PC-3 (cell line): ENCODE data around the gene ROBO2.

ENCODE experiments used
- CTCF ChIP-seq: fragments of 300-600 bp; sonication (generic); conservative IDR thresholded peaks from 2 replicates; pipeline ENCODE4 v1.5.1; 2017; ENCODE audit warnings: antibody characterized with exemption, low read depth, mild to moderate bottlenecking, low read length
- EZH2 ChIP-seq: fragments of 300-600 bp; sonication (generic); IDR thresholded peaks from one replicate; pipeline ENCODE4 v1.6.1; 2017; ENCODE audit warnings: antibody characterized with exemption, mild to moderate bottlenecking, low read length; ENCODE audit not compliant: unreplicated experiment

GRCh38 chr3:77063423-77063822, 23.5 kb downstream of the ROBO2 start:
- TF ChIP-seq CTCF (no peak), EZH2 (no peak)
